Measurements from ENCODE around the gene H2BK1. TPM values are rescaled to one million over a fixed set of nuclear protein-coding genes. Genes with fewer than 3 reads are reported as not detected.
A peak's percentile ranks its signal among the peaks of the same experiment; 100 is the strongest.

Gene H2BK1
- total RNA-seq, 8 experiments from 2014 or later, result 0.96 TPM; not detected in 7

GRCh38 chr7:151243045-151243349 lies 32.7 kb upstream of the H2BK1 start:
- 0 to 60% (median 13%) methylated on average over 1 to 2 of the region's 2 CpGs; no CpG with 5 or more reads in 6 of the 10 experiments for WGBS, 10 experiments
- H3K27ac ChIP-seq, result peak overlapping the region; percentile 45 to 67
- in situ Hi-C loops (cut with MboI; ENCODE audit: low pct_unique_long_range_greater_than_20kb in 2 of 9, low sequenced_read_pairs in 9 of 9, unreplicated experiment in 9 of 9), result no loop called here
- peak overlapping the region in 1 of 5 donors; percentile 4 for H3K4me3 ChIP-seq
- ATAC-seq (replicated peaks in 6 of 8), result peak in 2 of 8 experiments; percentile 0 to 1
- H3K4me1 ChIP-seq (replicated peaks in 1 of 2), result peaks cover 57 to 61% of the 10 kb centered on the region in 2 donors

DNA sequence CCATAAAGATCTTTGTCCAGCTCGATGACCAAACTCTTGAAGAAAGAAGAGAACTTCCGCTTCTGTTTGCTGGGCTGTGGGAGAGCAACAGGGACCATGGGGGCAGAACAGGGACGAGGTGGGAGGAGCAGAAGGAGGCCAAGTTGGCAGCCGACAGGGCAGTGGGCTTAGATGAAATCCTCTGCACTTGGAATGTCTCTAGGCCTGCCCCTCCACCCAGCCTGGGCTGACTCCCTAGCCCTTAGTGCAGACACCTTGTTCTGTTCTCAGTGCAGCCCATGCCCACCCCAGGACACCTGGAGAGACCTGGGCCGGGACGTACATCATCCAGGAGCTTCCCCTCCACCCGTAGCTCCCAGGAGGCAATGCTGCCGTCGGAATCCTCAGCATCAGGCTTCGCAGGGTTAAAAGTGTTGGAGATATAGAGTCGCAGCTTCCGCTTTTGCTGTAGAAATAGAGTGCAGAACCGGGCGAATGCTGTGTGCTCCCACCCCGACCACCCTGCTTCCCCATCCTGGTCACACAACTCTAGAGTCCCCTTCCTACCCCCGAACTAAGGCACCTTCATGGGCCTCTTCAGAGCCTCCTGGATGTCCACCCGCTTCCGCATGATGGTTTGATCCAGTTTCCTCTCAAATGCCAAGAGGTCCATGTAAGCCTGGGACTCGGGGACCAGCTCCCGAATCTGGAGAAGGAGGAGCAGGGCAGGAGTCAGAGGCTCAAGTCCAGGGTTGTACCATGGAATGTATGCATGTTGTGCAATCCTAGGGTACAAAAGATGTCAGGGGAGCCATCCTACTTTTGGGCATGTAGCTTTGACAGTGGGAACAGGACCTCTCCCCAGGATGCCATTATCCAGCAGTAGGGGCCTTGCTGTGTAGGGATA lies 32.1 kb upstream of the H2BK1 start:
- H3K27ac ChIP-seq, result peak overlapping the region; percentile 45 to 67
- ATAC-seq (replicated peaks in 6 of 8), result no peak
- in situ Hi-C loops (cut with MboI; ENCODE audit: low pct_unique_long_range_greater_than_20kb in 2 of 9, low sequenced_read_pairs in 9 of 9, unreplicated experiment in 9 of 9), result no loop called here
- H3K4me3 ChIP-seq, result no peak overlapping the region
- H3K4me1 ChIP-seq (replicated peaks in 1 of 2), result peaks cover 53 to 56% of the 10 kb centered on the region in 2 donors
- WGBS, 10 experiments, result 44 to 100% (median 92%) methylated on average over 2 to 5 of the region's 20 CpGs; no CpG with 5 or more reads in 6 of the 10 experiments

DNA sequence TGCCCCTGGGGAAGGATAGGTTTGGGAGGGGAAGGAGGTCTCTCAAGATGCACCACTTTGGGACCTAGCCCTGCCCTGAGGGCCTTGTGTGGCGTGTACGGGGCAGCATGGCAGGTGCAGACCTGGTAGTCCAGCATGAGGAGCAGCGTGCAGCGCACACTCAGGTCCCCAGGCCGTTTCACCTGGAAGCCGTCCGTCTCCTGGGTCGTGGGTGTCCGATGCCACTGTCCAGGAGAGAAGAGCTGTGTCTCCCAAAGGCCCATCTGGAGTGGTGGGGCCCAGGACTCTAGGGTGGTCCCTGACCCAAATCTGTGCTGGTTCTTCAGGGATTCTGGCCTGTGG lies 31.4 kb upstream of the H2BK1 start:
- Histone ChIP-seq H3K4me3 (no peak overlapping the region), H3K4me1 (replicated peaks in 1 of 2) (peaks cover 46 to 49% of the 10 kb centered on the region in 2 donors), H3K27ac (no peak overlapping the region)
- in situ Hi-C loops (cut with MboI; ENCODE audit: low pct_unique_long_range_greater_than_20kb in 2 of 9, low sequenced_read_pairs in 9 of 9, unreplicated experiment in 9 of 9), result no loop called here
- no CpG with 5 or more reads among the region's 9 CpGs for WGBS, 10 experiments
- ATAC-seq (replicated peaks in 6 of 8), result no peak

GRCh38 chr7:151240942-151241754 lies 30.9 kb upstream of the H2BK1 start:
- in situ Hi-C loops (cut with MboI; ENCODE audit: low pct_unique_long_range_greater_than_20kb in 2 of 9, low sequenced_read_pairs in 9 of 9, unreplicated experiment in 9 of 9), result no loop called here
- peaks cover 40 to 43% of the 10 kb centered on the region in 2 donors for H3K4me1 ChIP-seq (replicated peaks in 1 of 2)
- WGBS, 10 experiments, result 65 to 97% (median 89%) methylated on average over 1 to 5 of the region's 7 CpGs; no CpG with 5 or more reads in 2 of the 10 experiments
- H3K4me3 ChIP-seq, result no peak overlapping the region
- no peak for ATAC-seq (replicated peaks in 6 of 8)
- no peak overlapping the region for H3K27ac ChIP-seq

GRCh38 chr7:151240536-151240935 lies 30.2 kb upstream of the H2BK1 start:
- in situ Hi-C loops (cut with MboI; ENCODE audit: low pct_unique_long_range_greater_than_20kb in 2 of 9, low sequenced_read_pairs in 9 of 9, unreplicated experiment in 9 of 9), result no loop called here
- ATAC-seq (replicated peaks in 6 of 8), result no peak
- Histone ChIP-seq H3K4me3 (no peak overlapping the region), H3K27ac (peak overlapping the region in 1 of 2 donors; percentile 18), H3K4me1 (replicated peaks in 1 of 2) (peaks cover 34 to 37% of the 10 kb centered on the region in 2 donors)
- WGBS, 10 experiments, result 50 to 100% (median 94%) methylated on average over 1 of the region's 4 CpGs; no CpG with 5 or more reads in 6 of the 10 experiments

GRCh38 chr7:151239837-151240459 lies 29.7 kb upstream of the H2BK1 start:
- WGBS, 10 experiments, result 0 to 100% (median 33%) methylated on average over 1 to 5 of the region's 11 CpGs; no CpG with 5 or more reads in 3 of the 10 experiments
- peak overlapping the region in 1 of 2 donors; percentile 18 for H3K27ac ChIP-seq
- peaks cover 28 to 31% of the 10 kb centered on the region in 2 donors for H3K4me1 ChIP-seq (replicated peaks in 1 of 2)
- ATAC-seq (replicated peaks in 6 of 8), result peak in 2 of 8 experiments; percentile 10 to 23
- in situ Hi-C loops (cut with MboI; ENCODE audit: low pct_unique_long_range_greater_than_20kb in 2 of 9, low sequenced_read_pairs in 9 of 9, unreplicated experiment in 9 of 9), result no loop called here
- no peak overlapping the region for H3K4me3 ChIP-seq

DNA sequence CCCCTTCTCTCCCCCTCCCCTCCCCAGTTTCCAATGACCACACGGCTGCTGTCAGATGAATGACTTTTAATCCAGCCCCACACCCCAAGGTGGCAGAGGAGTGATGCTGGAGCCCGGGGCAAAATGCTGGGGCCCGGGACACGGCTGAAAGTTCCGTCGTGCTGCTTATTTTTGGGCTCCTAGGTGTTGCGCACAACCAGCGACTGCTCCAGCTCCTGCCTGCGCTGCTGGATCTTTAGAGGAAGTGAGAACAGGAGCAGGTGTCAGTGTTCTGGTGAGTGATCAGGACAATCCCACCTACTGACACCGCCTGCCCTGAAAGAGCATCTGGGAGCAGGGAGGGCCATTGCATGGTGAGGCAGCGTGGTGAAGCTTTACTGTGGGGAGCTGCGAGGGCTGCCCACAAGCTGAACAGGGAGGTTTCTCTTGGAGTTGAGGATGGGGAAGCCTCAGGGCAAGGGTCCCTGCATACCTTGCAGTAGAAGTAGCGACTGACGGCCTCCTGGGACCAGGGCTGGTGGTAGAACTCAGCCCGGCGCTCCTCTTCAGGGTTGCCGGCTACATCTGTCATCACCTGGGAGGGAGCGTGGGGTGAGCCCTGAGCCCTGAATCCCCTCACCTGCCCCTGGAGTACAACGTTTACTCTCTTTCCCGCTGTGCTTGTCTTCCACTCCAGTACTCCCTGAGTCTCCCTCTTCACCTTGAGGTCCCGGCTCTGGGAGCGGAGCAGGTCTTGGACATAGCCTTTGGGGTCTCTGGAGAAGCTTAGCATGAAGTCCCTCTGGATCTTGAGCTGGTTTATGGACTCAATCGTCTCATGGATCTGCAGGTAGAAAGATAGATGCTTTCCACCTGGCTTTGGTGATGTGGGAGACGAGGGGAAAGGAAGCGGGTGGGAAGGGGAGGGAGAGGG lies 28.9 kb upstream of the H2BK1 start:
- in situ Hi-C loops (cut with MboI; ENCODE audit: low pct_unique_long_range_greater_than_20kb in 2 of 9, low sequenced_read_pairs in 9 of 9, unreplicated experiment in 9 of 9), result no loop called here
- WGBS, 10 experiments, result 67 to 100% (median 85%) methylated on average over 1 to 7 of the region's 25 CpGs; no CpG with 5 or more reads in 4 of the 10 experiments
- ATAC-seq (replicated peaks in 6 of 8), result no peak
- no peak overlapping the region for H3K27ac ChIP-seq
- H3K4me1 ChIP-seq (replicated peaks in 1 of 2), result peaks cover 22 to 26% of the 10 kb centered on the region in 2 donors
- no peak overlapping the region for H3K4me3 ChIP-seq

GRCh38 chr7:151238190-151238810 lies 28.0 kb upstream of the H2BK1 start:
- peak in 1 of 8 experiments; percentile 5 for ATAC-seq (replicated peaks in 6 of 8)
- in situ Hi-C loops (cut with MboI; ENCODE audit: low pct_unique_long_range_greater_than_20kb in 2 of 9, low sequenced_read_pairs in 9 of 9, unreplicated experiment in 9 of 9), result no loop called here
- WGBS, 10 experiments, result 80 to 100% (median 87%) methylated on average over 1 to 5 of the region's 17 CpGs; no CpG with 5 or more reads in 6 of the 10 experiments

DNA sequence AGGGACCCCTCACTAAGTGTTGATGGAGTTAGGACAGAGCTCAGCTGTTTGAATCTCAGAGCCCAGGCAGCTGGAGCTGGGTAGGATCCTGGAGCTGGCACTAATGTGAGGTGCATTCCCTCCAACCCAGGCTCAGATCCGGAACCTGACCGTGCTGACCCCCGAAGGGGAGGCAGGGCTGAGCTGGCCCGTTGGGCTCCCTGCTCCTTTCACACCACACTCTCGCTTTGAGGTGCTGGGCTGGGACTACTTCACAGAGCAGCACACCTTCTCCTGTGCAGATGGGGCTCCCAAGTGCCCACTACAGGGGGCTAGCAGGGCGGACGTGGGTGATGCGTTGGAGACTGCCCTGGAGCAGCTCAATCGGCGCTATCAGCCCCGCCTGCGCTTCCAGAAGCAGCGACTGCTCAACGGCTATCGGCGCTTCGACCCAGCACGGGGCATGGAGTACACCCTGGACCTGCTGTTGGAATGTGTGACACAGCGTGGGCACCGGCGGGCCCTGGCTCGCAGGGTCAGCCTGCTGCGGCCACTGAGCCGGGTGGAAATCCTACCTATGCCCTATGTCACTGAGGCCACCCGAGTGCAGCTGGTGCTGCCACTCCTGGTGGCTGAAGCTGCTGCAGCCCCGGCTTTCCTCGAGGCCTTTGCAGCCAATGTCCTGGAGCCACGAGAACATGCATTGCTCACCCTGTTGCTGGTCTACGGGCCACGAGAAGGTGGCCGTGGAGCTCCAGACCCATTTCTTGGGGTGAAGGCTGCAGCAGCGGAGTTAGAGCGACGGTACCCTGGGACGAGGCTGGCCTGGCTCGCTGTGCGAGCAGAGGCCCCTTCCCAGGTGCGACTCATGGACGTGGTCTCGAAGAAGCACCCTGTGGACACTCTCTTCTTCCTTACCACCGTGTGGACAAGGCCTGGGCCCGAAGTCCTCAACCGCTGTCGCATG lies 27.2 kb upstream of the H2BK1 start:
- in situ Hi-C loops (cut with MboI; ENCODE audit: low pct_unique_long_range_greater_than_20kb in 2 of 9, low sequenced_read_pairs in 9 of 9, unreplicated experiment in 9 of 9), result no loop called here
- H3K4me3 ChIP-seq, result no peak overlapping the region
- H3K4me1 ChIP-seq (replicated peaks in 1 of 2), result peaks cover 13 to 18% of the 10 kb centered on the region in 2 donors
- WGBS, 10 experiments, result 88 to 100% (median 97%) methylated on average over 1 to 5 of the region's 44 CpGs; no CpG with 5 or more reads in 4 of the 10 experiments
- no peak overlapping the region for H3K27ac ChIP-seq
- ATAC-seq (replicated peaks in 6 of 8), result peak in 4 of 8 experiments; percentile 1 to 17 (median 8)

More at GRCh38 chr7:151238190-151238810, 28.0 kb upstream of the H2BK1 start:
- Histone ChIP-seq H3K4me3 (no peak overlapping the region), H3K27ac (no peak overlapping the region), H3K4me1 (replicated peaks in 1 of 2) (peaks cover 21 to 25% of the 10 kb centered on the region in 2 donors)

GRCh38 chr7:151236406-151236805 lies 26.1 kb upstream of the H2BK1 start:
- Histone ChIP-seq H3K4me3 (no peak overlapping the region), H3K4me1 (replicated peaks in 1 of 2) (peaks cover 14 to 19% of the 10 kb centered on the region in 2 donors), H3K27ac (no peak overlapping the region)
- 77 to 100% (median 87%) methylated on average over 1 to 8 of the region's 13 CpGs; no CpG with 5 or more reads in 5 of the 10 experiments for WGBS, 10 experiments
- in situ Hi-C loops (cut with MboI; ENCODE audit: low pct_unique_long_range_greater_than_20kb in 2 of 9, low sequenced_read_pairs in 9 of 9, unreplicated experiment in 9 of 9), result no loop called here
- ATAC-seq (replicated peaks in 6 of 8), result no peak

Data from motor neuron (in vitro differentiated cells).